Chondrocyte (in vitro differentiated cells): ENCODE data around the gene CPE. TPM values are rescaled to one million over a fixed set of nuclear protein-coding genes. Genes with fewer than 3 reads are reported as not detected.

ENCODE experiments used
- DNase-seq: peaks from one replicate; pipeline ENCODE4 v3.0.0; 2021; ENCODE audit warnings: mixed read lengths, low spot score
- H3K27ac Mint-ChIP-seq: one replicate; pipeline ENCODE4 v1.8.0; 2021; ENCODE audit warnings: mild to moderate bottlenecking, moderate library complexity, mixed read lengths; ENCODE audit not compliant: unreplicated experiment
- H3K27me3 Mint-ChIP-seq: 2 replicates; pipeline ENCODE4 v1.8.0; 2021; ENCODE audit warnings: low read depth, mixed read lengths
- H3K36me3 Mint-ChIP-seq: 2 replicates; pipeline ENCODE4 v1.8.0; 2021; ENCODE audit warnings: low read depth, mixed read lengths
- H3K4me1 Mint-ChIP-seq: 2 replicates; pipeline ENCODE4 v1.8.0; 2021; ENCODE audit warnings: low read depth, mild to moderate bottlenecking, mixed read lengths
- H3K4me3 Mint-ChIP-seq: one replicate; pipeline ENCODE4 v1.8.0; 2021; ENCODE audit warnings: mild to moderate bottlenecking, moderate library complexity, mixed read lengths; ENCODE audit not compliant: unreplicated experiment
- H3K9me3 Mint-ChIP-seq: 2 replicates; pipeline ENCODE4 v1.8.0; 2021; ENCODE audit warnings: low read depth, mixed read lengths
- total RNA-seq: library from RNA; stranded (reverse); gene quantifications from 3 replicates; pipeline ENCODE4 v1.2.1, GENCODE V29; 2021
- TF ChIP-seq, protein P1 (sequence below): fragments of 200-600 bp; sonication (generic); IDR thresholded peaks from 2 replicates; pipeline ENCODE4 v1.5.0; 2021; ENCODE audit warnings: antibody characterized with exemption, mild to moderate bottlenecking, moderate library complexity

CPE gene
- total RNA-seq, 1 donor from 2014 or later: 275 TPM

- DNase-seq: no peak
- no peak overlapping the region for H3K4me3 Mint-ChIP-seq
- H3K27me3 Mint-ChIP-seq: no peaks in the 10 kb centered on the region
- H3K9me3 Mint-ChIP-seq: no peaks in the 10 kb centered on the region
- H3K4me1 Mint-ChIP-seq: peaks cover 6% of the 10 kb centered on the region
- H3K36me3 Mint-ChIP-seq: peaks cover 2% of the 10 kb centered on the region
- H3K27ac Mint-ChIP-seq: no peak overlapping the region
- TF ChIP-seq, protein P1, sequence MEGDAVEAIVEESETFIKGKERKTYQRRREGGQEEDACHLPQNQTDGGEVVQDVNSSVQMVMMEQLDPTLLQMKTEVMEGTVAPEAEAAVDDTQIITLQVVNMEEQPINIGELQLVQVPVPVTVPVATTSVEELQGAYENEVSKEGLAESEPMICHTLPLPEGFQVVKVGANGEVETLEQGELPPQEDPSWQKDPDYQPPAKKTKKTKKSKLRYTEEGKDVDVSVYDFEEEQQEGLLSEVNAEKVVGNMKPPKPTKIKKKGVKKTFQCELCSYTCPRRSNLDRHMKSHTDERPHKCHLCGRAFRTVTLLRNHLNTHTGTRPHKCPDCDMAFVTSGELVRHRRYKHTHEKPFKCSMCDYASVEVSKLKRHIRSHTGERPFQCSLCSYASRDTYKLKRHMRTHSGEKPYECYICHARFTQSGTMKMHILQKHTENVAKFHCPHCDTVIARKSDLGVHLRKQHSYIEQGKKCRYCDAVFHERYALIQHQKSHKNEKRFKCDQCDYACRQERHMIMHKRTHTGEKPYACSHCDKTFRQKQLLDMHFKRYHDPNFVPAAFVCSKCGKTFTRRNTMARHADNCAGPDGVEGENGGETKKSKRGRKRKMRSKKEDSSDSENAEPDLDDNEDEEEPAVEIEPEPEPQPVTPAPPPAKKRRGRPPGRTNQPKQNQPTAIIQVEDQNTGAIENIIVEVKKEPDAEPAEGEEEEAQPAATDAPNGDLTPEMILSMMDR: peak; percentile 70
Observed at GRCh38 chr4:165345666-165346417, 33.0 kb upstream of the CPE start.

DNA sequence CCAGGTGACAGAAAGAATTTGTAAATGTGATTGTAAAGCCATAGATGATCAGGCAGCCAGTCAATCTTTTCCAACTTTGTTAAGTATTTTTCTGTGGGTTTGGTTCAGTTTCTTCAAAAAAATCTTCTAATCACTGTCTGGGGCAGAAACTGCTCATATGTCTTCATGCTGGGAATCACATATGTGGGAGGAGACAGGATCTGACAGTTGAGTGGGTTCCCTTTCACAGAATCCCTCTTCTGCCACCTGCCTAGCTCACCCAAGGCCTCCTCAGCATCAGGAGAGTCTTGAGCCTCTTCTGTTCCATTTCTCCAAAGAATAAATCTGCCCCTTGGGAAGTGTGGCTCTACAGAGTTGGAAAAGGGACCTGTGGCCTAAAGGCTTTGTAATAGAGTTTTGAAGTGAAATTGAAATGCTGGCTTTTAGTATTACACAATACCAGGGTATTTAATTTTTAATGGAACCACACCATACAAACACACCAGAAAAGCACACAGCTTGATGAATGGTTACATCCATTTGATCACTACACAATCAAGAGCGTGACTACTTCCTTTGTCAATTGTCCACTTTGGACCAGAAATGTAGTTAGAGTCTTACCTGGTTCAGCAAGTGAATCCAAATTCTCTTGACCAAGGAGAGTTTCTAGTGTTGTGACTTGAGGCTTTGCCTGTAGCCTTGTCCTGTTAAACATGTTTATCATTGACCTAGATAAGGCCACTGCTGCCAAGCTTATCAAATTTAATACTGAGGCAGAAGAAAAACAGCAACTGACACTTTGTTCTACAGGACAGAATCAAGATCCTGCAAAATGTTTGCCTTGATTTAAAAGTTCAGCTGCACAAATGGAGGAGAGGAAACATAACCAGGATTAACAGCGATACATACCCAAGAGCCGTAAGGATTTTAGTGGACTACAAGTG lies 30.9 kb upstream of the CPE start:
- no peaks in the 10 kb centered on the region for H3K9me3 Mint-ChIP-seq
- no peak overlapping the region for H3K4me3 Mint-ChIP-seq
- DNase-seq: no peak
- no peaks in the 10 kb centered on the region for H3K36me3 Mint-ChIP-seq
- H3K27me3 Mint-ChIP-seq: no peaks in the 10 kb centered on the region
- TF ChIP-seq, protein P1: no peak
- peaks cover 11% of the 10 kb centered on the region for H3K4me1 Mint-ChIP-seq
- H3K27ac Mint-ChIP-seq: no peak overlapping the region

DNA sequence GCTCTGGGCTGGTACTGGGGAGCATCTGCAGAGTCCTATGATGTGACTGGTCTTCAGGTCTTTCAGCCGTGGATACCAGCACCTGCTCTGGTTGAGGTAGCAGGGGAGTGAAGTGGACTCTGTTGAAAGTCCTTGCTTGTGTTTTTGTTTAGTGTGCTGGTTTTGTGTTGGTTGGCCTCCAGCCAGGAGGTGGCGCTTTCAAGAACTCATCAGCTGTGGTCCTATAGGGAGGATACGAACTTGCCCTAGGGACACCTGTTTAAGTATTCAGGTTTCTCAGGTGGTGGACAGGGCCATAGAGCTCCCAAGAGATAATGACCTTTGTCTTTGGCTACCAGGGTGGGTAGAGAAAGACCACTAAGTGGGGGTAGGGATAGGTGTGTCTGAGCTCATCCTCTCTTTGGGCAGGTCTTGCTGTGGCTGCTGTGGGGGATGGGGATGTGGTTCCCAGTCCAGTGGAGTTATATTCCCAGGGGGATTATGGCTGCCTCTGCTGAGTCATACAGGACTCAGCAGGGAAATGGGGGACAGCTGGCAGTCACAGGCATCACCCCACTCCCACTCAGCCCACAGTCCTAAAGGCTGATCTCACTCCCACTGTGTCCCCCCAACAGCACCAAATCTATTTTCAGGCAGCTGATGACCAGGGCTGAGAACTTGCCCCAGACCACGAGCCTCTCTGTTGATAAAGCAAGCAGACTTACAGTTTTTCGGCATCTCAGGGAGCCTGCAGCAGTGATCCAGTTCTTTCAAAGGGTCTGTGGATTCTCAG lies 27.3 kb upstream of the CPE start:
- DNase-seq: no peak
- Mint-ChIP-seq H3K4me1 (peaks cover 9% of the 10 kb centered on the region), H3K9me3 (no peaks in the 10 kb centered on the region), H3K27ac (no peak overlapping the region), H3K27me3 (no peaks in the 10 kb centered on the region), H3K4me3 (no peak overlapping the region), H3K36me3 (no peaks in the 10 kb centered on the region)
- TF ChIP-seq, protein P1: no peak

DNA sequence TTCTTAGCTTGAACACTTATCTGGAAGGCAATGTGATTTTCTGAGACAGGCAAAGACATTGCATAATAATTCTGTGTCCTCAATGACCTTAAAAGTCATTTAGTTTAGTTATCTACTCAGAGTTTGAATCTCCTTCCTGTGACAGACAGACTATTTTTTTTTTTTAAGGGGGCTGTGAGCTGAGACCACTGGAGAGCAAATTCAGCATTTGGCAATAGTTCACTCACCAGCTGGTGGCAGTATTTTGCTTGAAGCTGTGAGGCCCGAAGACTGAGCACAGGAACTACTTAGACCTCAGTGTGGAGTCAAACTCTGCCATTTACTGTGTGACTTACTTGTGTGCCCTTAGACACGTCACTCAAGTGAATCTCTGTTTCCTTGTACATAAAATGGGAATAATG lies 22.9 kb upstream of the CPE start:
- no peak overlapping the region for H3K27ac Mint-ChIP-seq
- TF ChIP-seq, protein P1: peak; percentile 87
- no peaks in the 10 kb centered on the region for H3K9me3 Mint-ChIP-seq
- peaks cover 23% of the 10 kb centered on the region for H3K4me1 Mint-ChIP-seq
- H3K27me3 Mint-ChIP-seq: no peaks in the 10 kb centered on the region
- DNase-seq: no peak
- no peak overlapping the region for H3K4me3 Mint-ChIP-seq
- no peaks in the 10 kb centered on the region for H3K36me3 Mint-ChIP-seq

DNA sequence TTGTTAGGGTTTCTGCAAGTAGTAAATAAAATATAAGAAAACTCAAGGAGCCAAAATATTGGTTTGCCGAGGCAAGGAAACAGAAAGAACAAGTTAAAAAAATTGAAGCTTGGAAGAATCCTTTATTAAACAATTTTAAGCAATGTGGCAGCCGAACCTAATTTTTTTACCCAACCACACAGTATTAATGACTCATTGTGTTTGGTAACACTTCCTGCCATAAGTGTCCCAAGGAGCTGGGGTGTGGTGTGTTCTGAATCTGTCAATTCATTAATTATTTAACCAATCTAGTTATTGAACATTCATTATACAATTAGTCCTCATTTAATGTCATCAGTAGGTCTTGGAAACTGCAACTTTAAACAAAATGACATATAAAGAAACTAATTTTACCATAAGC lies 19.3 kb upstream of the CPE start:
- no peak overlapping the region for H3K27ac Mint-ChIP-seq
- no peaks in the 10 kb centered on the region for H3K36me3 Mint-ChIP-seq
- DNase-seq: no peak
- no peaks in the 10 kb centered on the region for H3K27me3 Mint-ChIP-seq
- no peak overlapping the region for H3K4me3 Mint-ChIP-seq
- TF ChIP-seq, protein P1: no peak
- peaks cover 18% of the 10 kb centered on the region for H3K4me1 Mint-ChIP-seq
- H3K9me3 Mint-ChIP-seq: no peaks in the 10 kb centered on the region
